GM12878 (cell line): ENCODE data around the gene ELAVL2. TPM values are rescaled to one million over a fixed set of nuclear protein-coding genes. Genes with fewer than 3 reads are reported as not detected.

ENCODE experiments used
- ATAC-seq: fragments of 200-7000 bp; cut with Tn5 transposase; 3 replicates; pipeline ENCODE4 v1.9.1; 2020; ENCODE audit warnings: mild to moderate bottlenecking, moderate library complexity
- BruUV-seq: library from RNA; stranded (reverse); fragments of 400-500 nt; replicated peaks from 2 replicates; lab custom pipeline; 2021; lab: Mats Ljungman, UMichigan
- CTCF ChIA-PET: fragments of 300-600 bp; sonication (Branson Sonifier 250); formaldehyde crosslinking; extraction: SDS; loops from one replicate; lab custom pipeline; 2021; ENCODE audit warnings: inconsistent platforms; lab: Yijun Ruan, JAX
- POLR2A ChIA-PET: fragments of 350-600 bp; formaldehyde crosslinking; extraction: SDS; loops from one replicate; lab custom pipeline; 2021; ENCODE audit warnings: inconsistent platforms; lab: Charles Lee
- RAD21 ChIA-PET: fragments of 300-600 bp; sonication (Branson Sonifier 250); formaldehyde crosslinking; loops from one replicate; lab custom pipeline; 2023; ENCODE audit warnings: antibody characterized with exemption; ENCODE audit not compliant: unreplicated experiment; lab: Charles Lee
- SMC1A ChIA-PET: fragments of 300-600 bp; sonication (Branson Sonifier 250); formaldehyde crosslinking; loops from one replicate; lab custom pipeline; 2023; ENCODE audit not compliant: unreplicated experiment, uncharacterized antibody; lab: Charles Lee
- DNase-seq: peaks from one replicate; pipeline ENCODE4 v3.0.0-alpha.2; 2011; ENCODE audit warnings: low read depth, low spot score
- FAIRE-seq: peaks from 3 replicates; lab custom pipeline; 2011; peaks lifted over from hg19 to GRCh38; lab: Jason Lieb, UNC
- H2AFZ ChIP-seq: 2 replicates; pipeline ENCODE4 v1.6.0; 2011; ENCODE audit warnings: low read depth, low read length, control low read depth; ENCODE audit not compliant: control insufficient read depth
- H3K27ac ChIP-seq: 2 replicates; pipeline ENCODE4 v1.5.1; 2011; ENCODE audit warnings: control low read depth; ENCODE audit not compliant: control insufficient read depth, insufficient read depth
- H3K27me3 ChIP-seq, 2 experiments: replicated peaks in 1 of 2; 2 replicates each; pipeline versions ENCODE4 v1.6.0 to v1.6.1; 2011; ENCODE audit warnings: low read length in 1 of 2; ENCODE audit not compliant: control insufficient read depth in 2 of 2, insufficient read depth in 2 of 2
- H3K36me3 ChIP-seq, 2 experiments: 2 replicates each; pipeline ENCODE4 v1.5.1; 2011; ENCODE audit warnings: low read length in 1 of 2; ENCODE audit not compliant: control insufficient read depth in 2 of 2, insufficient read depth in 2 of 2
- H3K4me1 ChIP-seq: 2 replicates; pipeline ENCODE4 v1.6.1; 2011; ENCODE audit warnings: mild to moderate bottlenecking, low read length, moderate library complexity, mixed read lengths; ENCODE audit not compliant: control insufficient read depth, insufficient read depth
- H3K4me2 ChIP-seq: 2 replicates; pipeline ENCODE4 v1.6.0; 2011; ENCODE audit warnings: control low read depth; ENCODE audit not compliant: control insufficient read depth, insufficient read depth
- H3K4me3 ChIP-seq: fragments of 200-600 bp; sonication (generic); 2 replicates; pipeline ENCODE4 v1.5.1; 2016
- H3K79me2 ChIP-seq: 2 replicates; pipeline ENCODE4 v1.6.0; 2011; ENCODE audit warnings: low read length; ENCODE audit not compliant: control insufficient read depth, insufficient read depth
- H3K9ac ChIP-seq: 2 replicates; pipeline ENCODE4 v1.8.0; 2011; ENCODE audit warnings: low read length, control low read depth, mixed read lengths; ENCODE audit not compliant: control insufficient read depth, insufficient read depth
- H3K9me3 ChIP-seq: replicated peaks from 3 replicates; pipeline ENCODE4 v1.5.1; 2011; ENCODE audit warnings: mild to moderate bottlenecking, low read length; ENCODE audit not compliant: control insufficient read depth, insufficient read depth
- H4K20me1 ChIP-seq: 2 replicates; pipeline ENCODE4 v1.6.0; 2011; ENCODE audit not compliant: control insufficient read depth, insufficient read depth
- ATF7 ChIP-seq: fragments of 450-650 bp; IDR thresholded peaks from 2 replicates; pipeline ENCODE4 v1.6.1; 2016; ENCODE audit warnings: low read depth, mild to moderate bottlenecking
- KAT2A ChIP-seq: conservative IDR thresholded peaks from 2 replicates; pipeline ENCODE4 v1.6.1; 2011; ENCODE audit warnings: low read depth, low read length; ENCODE audit not compliant: control insufficient read depth
- NR2C2 ChIP-seq: IDR thresholded peaks from 2 replicates; pipeline ENCODE4 v1.6.1; 2011; ENCODE audit warnings: borderline replicate concordance, low read depth; ENCODE audit not compliant: control insufficient read depth, insufficient read length
- RB1 ChIP-seq: fragments of 450-650 bp; formaldehyde crosslinking; IDR thresholded peaks from 2 replicates; pipeline ENCODE4 v1.6.1; 2017; ENCODE audit warnings: mild to moderate bottlenecking, borderline replicate concordance
- SUZ12 ChIP-seq: fragments of 200-600 bp; sonication (generic); IDR thresholded peaks from one replicate; pipeline ENCODE4 v1.6.1; 2018; ENCODE audit warnings: antibody characterized with exemption, mild to moderate bottlenecking; ENCODE audit not compliant: unreplicated experiment
- TCF7 ChIP-seq: IDR thresholded peaks from 2 replicates; pipeline ENCODE4 v1.6.1; 2014; ENCODE audit warnings: antibody characterized with exemption, borderline replicate concordance
- ZZZ3 ChIP-seq: IDR thresholded peaks from 2 replicates; pipeline ENCODE4 v1.6.1; 2011; ENCODE audit warnings: low read depth; ENCODE audit not compliant: control insufficient read depth, insufficient read length
- WGBS: methylation state at CpG from one replicate; pipeline ENCODE4 v1.1.6; 2016; ENCODE audit warnings: low lambda C conversion rate; ENCODE audit not compliant: insufficient replicate concordance, insufficient coverage; ENCODE audit errors: missing lambda C conversion rate; 5-methylcytosine and 5-hydroxymethylcytosine counted together
- in situ Hi-C: fragments of 300-500 bp; cut with MboI; formaldehyde crosslinking; loops from 9 replicates; pipeline ENCODE4 v1.14.3; 2018; ENCODE audit warnings: mixed read lengths
- intact Hi-C: fragments of 100-400 bp; cut with micrococcal nuclease; formaldehyde crosslinking; loops from one replicate; pipeline ENCODE4 v1.14.2; 2022; ENCODE audit not compliant: unreplicated experiment
- polyA plus RNA-seq, 11 experiments: library from polyadenylated mRNA; depleted of rRNA in 4 of 11; unstranded in 6 of 11; stranded (reverse) in 5 of 11; fragments of >200 nt; fragmentation: Nextera tagmentation in 4 of 11; fragmentation: Illumina TruSeq in 1 of 11; extraction: Ambion mirVana in 4 of 11; extraction: Trizol in 1 of 11; gene quantifications; 1 replicate in 1 of 11; 2 replicates in 10 of 11; pipeline versions ENCODE4 v1.2.1 to v1.2.3, GENCODE V29; 2011 to 2016; ENCODE audit warnings: inconsistent platforms in 2 of 11, missing spikeins in 2 of 11, low read depth in 1 of 11
- total RNA-seq, 4 experiments: library from RNA; depleted of rRNA in 3 of 4; stranded (reverse); fragments of >200 nt in 3 of 4; fragmentation: Illumina TruSeq in 1 of 4; extraction: Trizol in 1 of 4; gene quantifications; 2 replicates each; pipeline versions ENCODE4 v1.2.1 to v1.2.3, GENCODE V29; 2013 to 2021
- TF ChIP-seq, protein P1 (sequence below): fragments of 450-650 bp; IDR thresholded peaks from 2 replicates; pipeline ENCODE4 v1.6.1; 2017; ENCODE audit warnings: mild to moderate bottlenecking, moderate library complexity
- TF ChIP-seq, protein P2 (sequence below): fragments of 450-650 bp; IDR thresholded peaks from 2 replicates; pipeline ENCODE4 v1.6.1; 2016; ENCODE audit warnings: mild to moderate bottlenecking
- TF ChIP-seq, protein P3 (sequence below): fragments of 450-650 bp; IDR thresholded peaks from 2 replicates; pipeline ENCODE4 v1.6.1; 2017; ENCODE audit warnings: mild to moderate bottlenecking
- TF ChIP-seq, protein P4 (sequence below): IDR thresholded peaks from 2 replicates; pipeline ENCODE4 v1.6.1; 2012; ENCODE audit warnings: low read depth, low read length, improper control_type of control experiment

ELAVL2 gene
- total and polyA plus RNA-seq, 10 of the 15 experiments (the other 5 are each of a cell fraction or from before 2014, with no cell fraction given) = 0.24 to 2.6 (median 0.76) TPM

DNA sequence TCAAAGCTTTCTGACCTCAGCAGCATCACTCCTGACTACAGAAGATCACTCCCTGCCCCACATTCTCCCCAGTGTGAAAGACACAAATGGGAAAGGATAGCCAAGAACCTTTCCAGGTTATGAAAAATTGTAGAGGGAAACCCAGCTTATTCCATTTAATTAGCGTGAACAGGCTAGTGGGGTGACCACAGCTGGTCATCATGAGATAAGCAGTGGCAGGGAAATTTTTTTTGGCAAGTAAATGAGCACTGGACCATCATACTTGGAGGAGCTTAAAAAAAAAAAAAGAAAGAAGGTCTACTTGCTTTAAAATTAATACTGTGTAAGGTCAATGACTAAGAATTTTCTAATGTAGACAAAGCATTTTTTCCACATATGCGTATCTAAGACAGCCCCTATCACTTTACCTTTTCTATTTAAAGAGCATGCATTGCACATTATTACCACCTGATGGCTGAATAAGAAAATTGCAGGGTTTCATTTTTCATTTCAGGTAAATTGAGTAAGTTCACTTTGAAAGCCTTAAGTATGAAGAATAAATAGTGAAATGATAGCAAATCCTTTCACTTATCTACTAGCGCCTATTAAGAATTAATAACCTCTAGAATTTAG, 123.6 kb downstream of the ELAVL2 start:
- no peak for ATAC-seq
- ChIA-PET POLR2A (interaction anchor here (0.6 to 1.4 kb wide), 3 partner anchors 20 to 890 kb away, joined by 3 read pairs; no protein-coding TSS in a partner anchor), RAD21 (interaction anchor here (0.8 to 3.8 kb wide), 9 partner anchors 8 to 210 kb away, joined by 3 to 15 read pairs (median 4); no protein-coding TSS in a partner anchor), CTCF (interaction anchor here (0.8 to 4.4 kb wide), 16 partner anchors 9 to 1232 kb away, joined by 3 to 25 read pairs (median 4); no protein-coding TSS in a partner anchor), SMC1A (interaction anchor here (0.8 to 3.3 kb wide), 20 partner anchors 8 to 580 kb away, joined by 3 to 21 read pairs (median 4); no protein-coding TSS in a partner anchor)
- Histone ChIP-seq H3K4me3 (no peak overlapping the region), H4K20me1 (no peaks in the 10 kb centered on the region), H2AFZ (no peak overlapping the region), H3K36me3 (no peaks in the 10 kb centered on the region), H3K27ac (no peak overlapping the region), H3K4me2 (no peak overlapping the region), H3K79me2 (no peaks in the 10 kb centered on the region), H3K9ac (no peak overlapping the region), H3K9me3 (no peaks in the 10 kb centered on the region), H3K4me1 (no peaks in the 10 kb centered on the region), H3K27me3 (no peaks in the 10 kb centered on the region)
- whole genome bisulfite sequencing = 40% methylated on average over 3 of the region's 3 CpGs
- DNase-seq = no peak
- BruUV-seq = no TSS peak
- no peak for FAIRE-seq
- intact Hi-C loops (no loop called here), in situ Hi-C loops (no loop called here)
- TF ChIP-seq, protein P1, sequence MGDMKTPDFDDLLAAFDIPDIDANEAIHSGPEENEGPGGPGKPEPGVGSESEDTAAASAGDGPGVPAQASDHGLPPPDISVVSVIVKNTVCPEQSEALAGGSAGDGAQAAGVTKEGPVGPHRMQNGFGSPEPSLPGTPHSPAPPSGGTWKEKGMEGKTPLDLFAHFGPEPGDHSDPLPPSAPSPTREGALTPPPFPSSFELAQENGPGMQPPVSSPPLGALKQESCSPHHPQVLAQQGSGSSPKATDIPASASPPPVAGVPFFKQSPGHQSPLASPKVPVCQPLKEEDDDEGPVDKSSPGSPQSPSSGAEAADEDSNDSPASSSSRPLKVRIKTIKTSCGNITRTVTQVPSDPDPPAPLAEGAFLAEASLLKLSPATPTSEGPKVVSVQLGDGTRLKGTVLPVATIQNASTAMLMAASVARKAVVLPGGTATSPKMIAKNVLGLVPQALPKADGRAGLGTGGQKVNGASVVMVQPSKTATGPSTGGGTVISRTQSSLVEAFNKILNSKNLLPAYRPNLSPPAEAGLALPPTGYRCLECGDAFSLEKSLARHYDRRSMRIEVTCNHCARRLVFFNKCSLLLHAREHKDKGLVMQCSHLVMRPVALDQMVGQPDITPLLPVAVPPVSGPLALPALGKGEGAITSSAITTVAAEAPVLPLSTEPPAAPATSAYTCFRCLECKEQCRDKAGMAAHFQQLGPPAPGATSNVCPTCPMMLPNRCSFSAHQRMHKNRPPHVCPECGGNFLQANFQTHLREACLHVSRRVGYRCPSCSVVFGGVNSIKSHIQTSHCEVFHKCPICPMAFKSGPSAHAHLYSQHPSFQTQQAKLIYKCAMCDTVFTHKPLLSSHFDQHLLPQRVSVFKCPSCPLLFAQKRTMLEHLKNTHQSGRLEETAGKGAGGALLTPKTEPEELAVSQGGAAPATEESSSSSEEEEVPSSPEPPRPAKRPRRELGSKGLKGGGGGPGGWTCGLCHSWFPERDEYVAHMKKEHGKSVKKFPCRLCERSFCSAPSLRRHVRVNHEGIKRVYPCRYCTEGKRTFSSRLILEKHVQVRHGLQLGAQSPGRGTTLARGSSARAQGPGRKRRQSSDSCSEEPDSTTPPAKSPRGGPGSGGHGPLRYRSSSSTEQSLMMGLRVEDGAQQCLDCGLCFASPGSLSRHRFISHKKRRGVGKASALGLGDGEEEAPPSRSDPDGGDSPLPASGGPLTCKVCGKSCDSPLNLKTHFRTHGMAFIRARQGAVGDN = no peak
- TF ChIP-seq, protein P2, sequence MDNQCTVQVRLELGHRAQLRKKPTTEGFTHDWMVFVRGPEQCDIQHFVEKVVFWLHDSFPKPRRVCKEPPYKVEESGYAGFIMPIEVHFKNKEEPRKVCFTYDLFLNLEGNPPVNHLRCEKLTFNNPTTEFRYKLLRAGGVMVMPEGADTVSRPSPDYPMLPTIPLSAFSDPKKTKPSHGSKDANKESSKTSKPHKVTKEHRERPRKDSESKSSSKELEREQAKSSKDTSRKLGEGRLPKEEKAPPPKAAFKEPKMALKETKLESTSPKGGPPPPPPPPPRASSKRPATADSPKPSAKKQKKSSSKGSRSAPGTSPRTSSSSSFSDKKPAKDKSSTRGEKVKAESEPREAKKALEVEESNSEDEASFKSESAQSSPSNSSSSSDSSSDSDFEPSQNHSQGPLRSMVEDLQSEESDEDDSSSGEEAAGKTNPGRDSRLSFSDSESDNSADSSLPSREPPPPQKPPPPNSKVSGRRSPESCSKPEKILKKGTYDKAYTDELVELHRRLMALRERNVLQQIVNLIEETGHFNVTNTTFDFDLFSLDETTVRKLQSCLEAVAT = no peak
- TF ChIP-seq RB1 (no peak), ATF7 (no peak), KAT2A (no peak), ZZZ3 (no peak), SUZ12 (no peak), TCF7 (no peak), NR2C2 (no peak)
- TF ChIP-seq, protein P3, sequence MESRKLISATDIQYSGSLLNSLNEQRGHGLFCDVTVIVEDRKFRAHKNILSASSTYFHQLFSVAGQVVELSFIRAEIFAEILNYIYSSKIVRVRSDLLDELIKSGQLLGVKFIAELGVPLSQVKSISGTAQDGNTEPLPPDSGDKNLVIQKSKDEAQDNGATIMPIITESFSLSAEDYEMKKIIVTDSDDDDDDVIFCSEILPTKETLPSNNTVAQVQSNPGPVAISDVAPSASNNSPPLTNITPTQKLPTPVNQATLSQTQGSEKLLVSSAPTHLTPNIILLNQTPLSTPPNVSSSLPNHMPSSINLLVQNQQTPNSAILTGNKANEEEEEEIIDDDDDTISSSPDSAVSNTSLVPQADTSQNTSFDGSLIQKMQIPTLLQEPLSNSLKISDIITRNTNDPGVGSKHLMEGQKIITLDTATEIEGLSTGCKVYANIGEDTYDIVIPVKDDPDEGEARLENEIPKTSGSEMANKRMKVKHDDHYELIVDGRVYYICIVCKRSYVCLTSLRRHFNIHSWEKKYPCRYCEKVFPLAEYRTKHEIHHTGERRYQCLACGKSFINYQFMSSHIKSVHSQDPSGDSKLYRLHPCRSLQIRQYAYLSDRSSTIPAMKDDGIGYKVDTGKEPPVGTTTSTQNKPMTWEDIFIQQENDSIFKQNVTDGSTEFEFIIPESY = no peak
- TF ChIP-seq, protein P4, sequence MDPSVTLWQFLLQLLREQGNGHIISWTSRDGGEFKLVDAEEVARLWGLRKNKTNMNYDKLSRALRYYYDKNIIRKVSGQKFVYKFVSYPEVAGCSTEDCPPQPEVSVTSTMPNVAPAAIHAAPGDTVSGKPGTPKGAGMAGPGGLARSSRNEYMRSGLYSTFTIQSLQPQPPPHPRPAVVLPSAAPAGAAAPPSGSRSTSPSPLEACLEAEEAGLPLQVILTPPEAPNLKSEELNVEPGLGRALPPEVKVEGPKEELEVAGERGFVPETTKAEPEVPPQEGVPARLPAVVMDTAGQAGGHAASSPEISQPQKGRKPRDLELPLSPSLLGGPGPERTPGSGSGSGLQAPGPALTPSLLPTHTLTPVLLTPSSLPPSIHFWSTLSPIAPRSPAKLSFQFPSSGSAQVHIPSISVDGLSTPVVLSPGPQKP = no peak
